HepG2 (cell line): ENCODE measurements around the gene NADK2. TPM values are rescaled to one million over a fixed set of nuclear protein-coding genes. Genes with fewer than 3 reads are reported as not detected.

Experiments used
- ATAD3A ChIP-seq: sonication (generic); formaldehyde crosslinking; IDR thresholded peaks from 2 replicates; pipeline ENCODE4 v1.4.0; 2020; ENCODE audit warnings: missing genetic modification reagents
- BRCA1 ChIP-seq: sonication (generic); formaldehyde crosslinking; IDR thresholded peaks from 2 replicates; pipeline ENCODE4 v1.4.0; 2020; ENCODE audit warnings: missing genetic modification reagents
- ELF3 ChIP-seq: IDR thresholded peaks from 2 replicates; pipeline ENCODE4 v1.6.1; 2016; ENCODE audit warnings: missing genetic modification reagents, missing compliant biosample characterization
- HMG20A ChIP-seq: IDR thresholded peaks from 2 replicates; pipeline ENCODE4 v1.6.1; 2016; ENCODE audit warnings: borderline replicate concordance
- KLF16 ChIP-seq, 2 experiments: sonication (generic) in 1 of 2; formaldehyde crosslinking in 1 of 2; IDR thresholded peaks; 2 replicates each; pipeline versions ENCODE4 v1.6.1 to v1.8.0; 2016 to 2023; ENCODE audit warnings: missing genetic modification reagents in 2 of 2, missing compliant biosample characterization in 1 of 2
- KLF9 ChIP-seq: IDR thresholded peaks from 2 replicates; pipeline ENCODE4 v1.6.1; 2016; ENCODE audit warnings: low read depth
- MED1 ChIP-seq: sonication (generic); formaldehyde crosslinking; IDR thresholded peaks from 2 replicates; pipeline ENCODE4 v1.4.0; 2020; ENCODE audit warnings: missing genetic modification reagents
- PLSCR1 ChIP-seq: sonication (generic); formaldehyde crosslinking; IDR thresholded peaks from 2 replicates; pipeline ENCODE4 v1.5.0; 2020; ENCODE audit warnings: missing genetic modification reagents, mild to moderate bottlenecking, borderline replicate concordance
- PRDM4 ChIP-seq: sonication (generic); formaldehyde crosslinking; IDR thresholded peaks from 2 replicates; pipeline ENCODE4 v1.9.0; 2021; ENCODE audit warnings: missing genetic modification reagents, borderline replicate concordance
- RARG ChIP-seq: sonication (generic); formaldehyde crosslinking; IDR thresholded peaks from 2 replicates; pipeline ENCODE4 v1.4.0; 2020; ENCODE audit warnings: low read depth, mild to moderate bottlenecking, missing genetic modification reagents
- U2AF2 ChIP-seq: fragments of 200-400 bp; formaldehyde crosslinking; IDR thresholded peaks from 2 replicates; pipeline ENCODE4 v1.6.1; 2017; ENCODE audit warnings: low read depth, mild to moderate bottlenecking, low read length
- ZFP36 ChIP-seq: fragments of 150-350 bp; IDR thresholded peaks from 2 replicates; pipeline ENCODE4 v1.6.1; 2018; ENCODE audit warnings: borderline replicate concordance, low read length, low read depth; ENCODE audit not compliant: partially characterized antibody
- ZFP62 ChIP-seq: sonication (generic); formaldehyde crosslinking; IDR thresholded peaks from 2 replicates; pipeline ENCODE4 v1.4.0; 2020; ENCODE audit warnings: missing genetic modification reagents
- ZNF101 ChIP-seq: sonication (generic); formaldehyde crosslinking; IDR thresholded peaks from 2 replicates; pipeline ENCODE4 v1.4.0; 2020; ENCODE audit warnings: mild to moderate bottlenecking, low read depth, missing genetic modification reagents, borderline replicate concordance
- ZNF282 ChIP-seq: fragments of 450-650 bp; IDR thresholded peaks from 2 replicates; pipeline ENCODE4 v1.6.1; 2018; ENCODE audit not compliant: partially characterized antibody
- ZNF33B ChIP-seq: sonication (generic); formaldehyde crosslinking; IDR thresholded peaks from 2 replicates; pipeline ENCODE4 v1.5.1; 2020; ENCODE audit warnings: mild to moderate bottlenecking, missing genetic modification reagents
- ZNF75D ChIP-seq: sonication (generic); formaldehyde crosslinking; IDR thresholded peaks from 2 replicates; pipeline ENCODE4 v1.8.1; 2023; ENCODE audit warnings: missing genetic modification reagents, mild to moderate bottlenecking, borderline replicate concordance
- ZNF776 ChIP-seq: sonication (generic); formaldehyde crosslinking; IDR thresholded peaks from 2 replicates; pipeline ENCODE4 v1.4.0; 2020; ENCODE audit warnings: mild to moderate bottlenecking, missing genetic modification reagents
- polyA plus RNA-seq, 8 experiments: library from polyadenylated mRNA; depleted of rRNA in 3 of 8; stranded (reverse) in 7 of 8; unstranded in 1 of 8; fragments of >200 nt; fragmentation: Illumina TruSeq in 4 of 8; extraction: Trizol in 4 of 8; gene quantifications; 2 replicates each; pipeline versions ENCODE4 v1.2.1 to v1.2.3, GENCODE V29; 2011 to 2016; ENCODE audit warnings: low read depth in 4 of 8, missing spikeins in 1 of 8, mixed read lengths in 1 of 8; ENCODE audit not compliant: insufficient read depth in 1 of 8
- total RNA-seq, 5 experiments: library from RNA; depleted of rRNA; stranded (reverse); fragments of >200 nt; fragmentation: Illumina TruSeq; extraction: Trizol; gene quantifications; 2 replicates each; pipeline ENCODE4 v1.2.3, GENCODE V29; 2016; ENCODE audit warnings: low read depth in 1 of 5
- TF ChIP-seq, protein P1 (sequence below): sonication (generic); formaldehyde crosslinking; IDR thresholded peaks from 2 replicates; pipeline ENCODE4 v1.5.0; 2020; ENCODE audit warnings: mild to moderate bottlenecking, missing genetic modification reagents, borderline replicate concordance

Gene NADK2
- total and polyA plus RNA-seq, 2 of the 13 experiments (the other 11 are each of a cell fraction or from before 2014, with no cell fraction given): 13.9 to 71.4 TPM

DNA sequence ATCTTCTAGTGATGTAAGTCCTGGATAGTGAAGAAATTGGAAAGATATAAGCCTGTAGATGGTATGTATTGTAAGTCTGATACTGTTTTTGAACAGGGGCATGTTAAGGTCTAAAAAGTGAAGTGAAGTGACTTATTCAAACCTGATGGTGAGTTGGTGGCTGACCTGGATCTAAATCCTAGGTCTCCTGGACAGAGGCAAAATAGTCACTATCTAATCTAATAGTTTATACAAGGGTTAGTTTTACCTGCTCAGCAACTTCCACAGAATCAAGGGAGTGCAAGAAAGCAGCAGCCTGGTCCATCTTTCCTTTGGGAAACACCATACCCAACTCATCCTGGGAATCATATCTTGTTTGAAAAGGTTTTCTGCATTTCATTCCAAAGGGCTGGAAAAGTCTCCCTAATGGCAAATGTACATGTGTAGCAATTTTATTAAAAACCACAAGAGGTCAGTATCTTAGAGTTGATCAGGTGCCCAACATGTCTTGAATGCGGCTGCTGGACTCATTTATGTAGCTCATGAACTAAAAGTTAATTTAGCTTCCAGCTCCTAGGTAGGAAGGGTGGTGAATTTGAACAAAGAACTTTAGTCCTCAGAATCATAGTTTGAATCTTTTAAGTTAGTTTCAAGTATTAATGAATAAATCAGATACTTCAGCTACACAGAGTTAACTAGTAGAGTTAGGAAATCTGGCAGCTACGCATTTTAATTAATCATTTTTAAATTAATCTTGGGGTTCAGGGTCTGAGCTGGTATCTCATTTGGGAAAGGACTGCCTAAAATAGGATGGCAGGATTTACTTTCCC lies 63.8 kb downstream of the NADK2 start (continued):
- TF ChIP-seq, protein P1, sequence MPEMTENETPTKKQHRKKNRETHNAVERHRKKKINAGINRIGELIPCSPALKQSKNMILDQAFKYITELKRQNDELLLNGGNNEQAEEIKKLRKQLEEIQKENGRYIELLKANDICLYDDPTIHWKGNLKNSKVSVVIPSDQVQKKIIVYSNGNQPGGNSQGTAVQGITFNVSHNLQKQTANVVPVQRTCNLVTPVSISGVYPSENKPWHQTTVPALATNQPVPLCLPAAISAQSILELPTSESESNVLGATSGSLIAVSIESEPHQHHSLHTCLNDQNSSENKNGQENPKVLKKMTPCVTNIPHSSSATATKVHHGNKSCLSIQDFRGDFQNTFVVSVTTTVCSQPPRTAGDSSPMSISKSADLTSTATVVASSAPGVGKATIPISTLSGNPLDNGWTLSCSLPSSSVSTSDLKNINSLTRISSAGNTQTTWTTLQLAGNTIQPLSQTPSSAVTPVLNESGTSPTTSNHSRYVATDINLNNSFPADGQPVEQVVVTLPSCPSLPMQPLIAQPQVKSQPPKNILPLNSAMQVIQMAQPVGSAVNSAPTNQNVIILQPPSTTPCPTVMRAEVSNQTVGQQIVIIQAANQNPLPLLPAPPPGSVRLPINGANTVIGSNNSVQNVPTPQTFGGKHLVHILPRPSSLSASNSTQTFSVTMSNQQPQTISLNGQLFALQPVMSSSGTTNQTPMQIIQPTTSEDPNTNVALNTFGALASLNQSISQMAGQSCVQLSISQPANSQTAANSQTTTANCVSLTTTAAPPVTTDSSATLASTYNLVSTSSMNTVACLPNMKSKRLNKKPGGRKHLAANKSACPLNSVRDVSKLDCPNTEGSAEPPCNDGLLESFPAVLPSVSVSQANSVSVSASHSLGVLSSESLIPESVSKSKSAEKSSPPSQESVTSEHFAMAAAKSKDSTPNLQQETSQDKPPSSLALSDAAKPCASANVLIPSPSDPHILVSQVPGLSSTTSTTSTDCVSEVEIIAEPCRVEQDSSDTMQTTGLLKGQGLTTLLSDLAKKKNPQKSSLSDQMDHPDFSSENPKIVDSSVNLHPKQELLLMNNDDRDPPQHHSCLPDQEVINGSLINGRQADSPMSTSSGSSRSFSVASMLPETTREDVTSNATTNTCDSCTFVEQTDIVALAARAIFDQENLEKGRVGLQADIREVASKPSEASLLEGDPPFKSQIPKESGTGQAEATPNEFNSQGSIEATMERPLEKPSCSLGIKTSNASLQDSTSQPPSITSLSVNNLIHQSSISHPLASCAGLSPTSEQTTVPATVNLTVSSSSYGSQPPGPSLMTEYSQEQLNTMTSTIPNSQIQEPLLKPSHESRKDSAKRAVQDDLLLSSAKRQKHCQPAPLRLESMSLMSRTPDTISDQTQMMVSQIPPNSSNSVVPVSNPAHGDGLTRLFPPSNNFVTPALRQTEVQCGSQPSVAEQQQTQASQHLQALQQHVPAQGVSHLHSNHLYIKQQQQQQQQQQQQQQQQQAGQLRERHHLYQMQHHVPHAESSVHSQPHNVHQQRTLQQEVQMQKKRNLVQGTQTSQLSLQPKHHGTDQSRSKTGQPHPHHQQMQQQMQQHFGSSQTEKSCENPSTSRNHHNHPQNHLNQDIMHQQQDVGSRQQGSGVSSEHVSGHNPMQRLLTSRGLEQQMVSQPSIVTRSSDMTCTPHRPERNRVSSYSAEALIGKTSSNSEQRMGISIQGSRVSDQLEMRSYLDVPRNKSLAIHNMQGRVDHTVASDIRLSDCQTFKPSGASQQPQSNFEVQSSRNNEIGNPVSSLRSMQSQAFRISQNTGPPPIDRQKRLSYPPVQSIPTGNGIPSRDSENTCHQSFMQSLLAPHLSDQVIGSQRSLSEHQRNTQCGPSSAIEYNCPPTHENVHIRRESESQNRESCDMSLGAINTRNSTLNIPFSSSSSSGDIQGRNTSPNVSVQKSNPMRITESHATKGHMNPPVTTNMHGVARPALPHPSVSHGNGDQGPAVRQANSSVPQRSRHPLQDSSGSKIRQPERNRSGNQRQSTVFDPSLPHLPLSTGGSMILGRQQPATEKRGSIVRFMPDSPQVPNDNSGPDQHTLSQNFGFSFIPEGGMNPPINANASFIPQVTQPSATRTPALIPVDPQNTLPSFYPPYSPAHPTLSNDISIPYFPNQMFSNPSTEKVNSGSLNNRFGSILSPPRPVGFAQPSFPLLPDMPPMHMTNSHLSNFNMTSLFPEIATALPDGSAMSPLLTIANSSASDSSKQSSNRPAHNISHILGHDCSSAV (CRISPR knock-in tag): no peak
- no peak for TF ChIP-seq ELF3 (CRISPR knock-in tag)
- no peak for TF ChIP-seq ATAD3A (CRISPR knock-in tag)
- no peak for TF ChIP-seq KLF9 (CRISPR knock-in tag)
- TF ChIP-seq ZNF101: no peak
- TF ChIP-seq ZNF776 (CRISPR knock-in tag): no peak
- TF ChIP-seq ZFP62 (CRISPR knock-in tag): no peak
- TF ChIP-seq ZNF33B (CRISPR knock-in tag): no peak
- TF ChIP-seq ZNF282: no peak
- no peak for TF ChIP-seq KLF16 (CRISPR knock-in tag; IDR thresholded peaks at IDR 0.05)
- no peak for TF ChIP-seq U2AF2
- no peak for TF ChIP-seq BRCA1 (CRISPR knock-in tag)
- TF ChIP-seq RARG (CRISPR knock-in tag): no peak
- TF ChIP-seq PRDM4 (CRISPR knock-in tag): no peak
- no peak for TF ChIP-seq ZFP36
- 0 out of 2 replicates have a peak, but pooled peaks have one; percentile 20 for TF ChIP-seq MED1 (CRISPR knock-in tag)
- TF ChIP-seq PLSCR1: no peak
- no peak for TF ChIP-seq ZNF75D (CRISPR knock-in tag)
- no peak for TF ChIP-seq HMG20A
